ENCODE measurements around the gene ARG1.
"Not testable (repeated sequence)": the region's sequence is repeated elsewhere in the genome, so short reads cannot be mapped to it uniquely, and the experiment has no call there.

ARG1 gene

DNA sequence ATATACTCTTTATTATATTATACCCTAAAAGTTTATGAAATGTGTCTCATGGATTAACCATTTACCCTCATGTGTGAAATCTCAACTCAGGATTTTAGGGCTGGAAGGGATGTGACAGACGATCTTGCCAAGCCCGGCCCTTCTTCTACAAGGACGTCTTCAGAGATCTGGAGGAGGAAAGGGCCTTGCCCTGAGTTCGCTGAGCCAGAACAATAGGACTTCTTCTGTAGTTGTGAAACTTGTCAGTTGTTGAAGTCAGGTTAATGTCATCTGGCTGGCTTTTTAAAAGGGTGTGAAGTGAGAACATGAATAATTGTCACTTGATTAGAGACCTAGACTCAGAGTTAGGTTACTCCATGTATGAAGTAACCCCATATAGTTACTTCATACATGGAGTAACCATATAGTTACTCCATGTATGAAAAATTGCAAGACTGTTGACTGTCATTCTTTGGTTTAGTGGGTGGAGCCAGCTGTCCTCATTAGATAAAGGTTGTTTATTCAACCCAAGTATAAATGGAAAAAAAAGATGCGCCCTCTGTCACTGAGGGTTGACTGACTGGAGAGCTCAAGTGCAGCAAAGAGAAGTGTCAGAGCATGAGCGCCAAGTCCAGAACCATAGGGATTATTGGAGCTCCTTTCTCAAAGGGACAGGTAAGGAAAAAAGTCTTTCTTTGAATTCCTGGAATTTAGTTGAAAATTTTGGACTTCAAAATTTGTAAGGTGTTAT, at the start of gene ARG1:
Gene ARG1, plus strand, starts transcription at position 541 of the 730 bp plus-strand sequence. Its CDS starts 57 bp downstream, at position 598.
- DNase-seq (ENCODE audit: low read depth), result no peak

DNA sequence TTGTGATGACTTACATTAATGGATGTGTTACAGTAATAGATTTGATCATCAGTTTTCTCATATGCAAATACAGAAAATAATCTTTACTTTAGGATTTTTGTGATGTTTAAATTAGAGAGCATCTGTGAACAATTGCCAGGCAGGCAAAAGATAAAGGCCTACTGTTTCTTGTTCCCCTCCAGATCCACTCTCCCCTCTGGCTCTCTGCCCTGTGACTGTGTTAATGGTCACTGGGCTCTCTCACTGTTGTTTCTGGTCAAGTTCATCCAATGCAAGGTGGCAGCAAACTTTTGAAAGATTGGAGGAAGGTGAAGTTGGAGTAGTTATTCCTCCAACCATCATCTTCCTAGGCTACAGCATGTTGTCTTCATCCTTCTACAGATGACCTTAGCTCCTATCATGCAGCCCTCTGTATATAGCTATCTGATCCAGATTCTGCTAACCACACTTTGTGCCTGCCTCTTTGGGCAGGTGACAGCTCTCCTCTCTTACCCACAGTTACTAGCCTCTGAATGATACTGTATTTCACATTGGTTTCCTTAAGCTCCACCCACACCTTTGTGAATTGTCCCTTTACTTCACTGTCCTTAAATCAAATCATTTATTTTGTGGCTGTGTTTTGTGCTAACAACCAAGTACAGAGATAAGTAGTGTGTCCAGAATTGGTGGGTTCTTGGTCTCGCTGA, 48.9 kb upstream of the ARG1 start:
- DNase-seq (ENCODE audit: low read depth), result no peak

- DNase-seq (ENCODE audit: low read depth), result no peak
Observed at GRCh38 chr6:131524695-131525336, 48.2 kb upstream of the ARG1 start.

GRCh38 chr6:131530936-131531335, 42.1 kb upstream of the ARG1 start:
- DNase-seq (ENCODE audit: low read depth), result not testable (repeated sequence)

- DNase-seq (ENCODE audit: low read depth), result not testable (repeated sequence)
Observed at GRCh38 chr6:131531681-131532080, 41.3 kb upstream of the ARG1 start.

DNA sequence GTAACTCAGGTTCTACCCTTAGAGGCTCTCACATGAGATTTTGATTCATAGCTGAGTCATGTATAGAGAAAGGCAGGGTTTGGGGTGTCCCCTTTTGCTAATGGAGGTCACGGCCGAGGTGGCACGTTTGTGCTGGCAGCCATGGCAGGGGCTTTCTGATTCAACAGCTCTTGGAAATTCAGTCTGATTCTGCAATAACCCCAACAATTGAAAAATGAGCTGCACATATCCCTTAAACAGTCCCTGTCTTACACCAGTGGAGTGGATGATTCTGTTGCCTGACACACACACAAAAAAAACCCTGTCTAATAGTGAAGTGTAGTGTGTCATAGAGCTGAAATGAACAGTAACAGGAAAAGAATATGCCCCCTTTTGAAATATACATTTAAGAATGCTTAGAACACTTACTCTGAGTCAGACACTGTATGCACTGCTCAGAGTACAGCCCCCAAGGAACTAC, 40.4 kb upstream of the ARG1 start:
- peak; percentile 18 for DNase-seq (ENCODE audit: low read depth)

- not testable (repeated sequence) for DNase-seq (ENCODE audit: low read depth)
Observed at GRCh38 chr6:131538615-131539014, 34.4 kb upstream of the ARG1 start.

DNA sequence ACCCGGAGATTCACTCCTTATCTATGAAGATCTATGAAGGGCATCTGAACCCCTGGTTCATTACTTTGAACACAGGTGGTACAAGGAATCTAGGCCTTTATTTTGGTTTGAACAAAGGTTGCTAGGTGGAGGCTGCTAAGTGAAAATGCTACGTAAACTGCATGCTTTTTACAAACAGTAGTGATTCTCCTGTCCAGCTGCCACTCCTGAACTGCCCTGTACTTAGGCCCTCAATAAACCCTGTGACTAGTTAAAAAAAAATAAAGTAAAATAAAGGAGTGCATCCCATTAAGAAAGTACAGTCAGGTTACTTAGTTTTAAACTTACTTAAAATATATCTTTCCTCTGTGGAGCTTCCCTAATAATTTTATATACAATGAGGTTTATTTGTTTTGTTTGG, 27.7 kb upstream of the ARG1 start:
- DNase-seq (ENCODE audit: low read depth), result no peak

GRCh38 chr6:131547488-131547887, 25.5 kb upstream of the ARG1 start:
- no peak for DNase-seq (ENCODE audit: low read depth)

- no peak for DNase-seq (ENCODE audit: low read depth)
Observed at GRCh38 chr6:131548441-131548840, 24.6 kb upstream of the ARG1 start.

DNA sequence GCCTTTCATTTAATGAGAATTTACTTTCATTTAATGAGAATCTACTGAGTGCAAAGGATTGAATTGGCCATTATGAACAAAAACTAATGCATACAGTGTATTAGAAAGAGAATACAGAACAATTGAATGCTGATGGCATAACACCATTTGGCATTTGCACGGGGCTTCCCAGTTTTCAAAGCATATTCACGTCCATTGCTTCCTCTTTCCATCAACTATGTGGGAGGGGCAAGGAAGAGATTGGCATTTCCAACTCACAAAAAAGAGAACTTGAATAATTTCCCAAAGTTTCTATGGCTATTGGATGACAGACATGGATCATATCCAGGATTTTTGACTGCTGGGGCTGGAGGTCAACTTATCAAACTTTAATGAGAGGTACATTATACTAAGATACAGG, 23.2 kb upstream of the ARG1 start:
- DNase-seq (ENCODE audit: low read depth), result no peak

- DNase-seq (ENCODE audit: low read depth), result no peak
Observed at GRCh38 chr6:131551902-131552301, 21.1 kb upstream of the ARG1 start.

GRCh38 chr6:131552572-131552971, 20.5 kb upstream of the ARG1 start:
- DNase-seq (ENCODE audit: low read depth), result no peak

DNA sequence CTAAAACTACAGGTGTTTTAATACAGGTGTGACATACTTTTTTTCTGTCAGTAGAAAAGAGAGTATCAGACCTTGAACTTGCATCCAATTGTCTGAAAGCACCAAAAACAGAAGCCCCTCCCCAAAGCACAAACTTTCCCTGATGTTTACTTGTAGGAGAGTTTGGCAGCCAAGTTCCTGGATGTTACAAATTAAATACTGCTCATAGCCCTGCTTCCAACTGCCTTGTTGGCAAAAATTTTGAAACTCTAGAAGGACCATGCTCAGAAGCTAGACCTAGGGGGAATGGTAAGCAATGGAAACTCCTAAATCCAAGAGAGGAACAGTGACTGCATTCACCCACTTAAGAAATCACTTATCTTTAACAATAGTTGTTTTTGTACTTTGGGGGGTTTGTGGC, 17.0 kb upstream of the ARG1 start:
- no peak for DNase-seq (ENCODE audit: low read depth)

DNA sequence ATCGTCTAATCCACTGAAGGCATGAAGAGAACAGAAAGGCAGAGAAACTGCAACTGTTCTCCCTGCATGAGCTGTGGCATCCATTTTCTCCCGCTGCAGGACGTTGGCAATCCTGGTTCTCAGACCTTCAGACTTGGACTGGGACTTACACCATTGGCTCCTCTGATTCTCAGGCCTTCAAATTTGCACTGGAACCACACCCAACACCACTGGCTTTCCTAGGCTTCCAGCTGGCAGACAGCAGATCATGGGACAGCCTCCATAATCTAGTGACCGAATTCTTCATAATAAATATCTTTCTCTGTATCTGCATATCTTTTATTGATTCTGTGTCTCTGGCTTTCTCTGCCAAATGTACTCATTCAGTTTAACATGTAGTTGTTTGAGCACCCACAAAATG, 14.1 kb upstream of the ARG1 start:
- DNase-seq (ENCODE audit: low read depth), result no peak

DNA sequence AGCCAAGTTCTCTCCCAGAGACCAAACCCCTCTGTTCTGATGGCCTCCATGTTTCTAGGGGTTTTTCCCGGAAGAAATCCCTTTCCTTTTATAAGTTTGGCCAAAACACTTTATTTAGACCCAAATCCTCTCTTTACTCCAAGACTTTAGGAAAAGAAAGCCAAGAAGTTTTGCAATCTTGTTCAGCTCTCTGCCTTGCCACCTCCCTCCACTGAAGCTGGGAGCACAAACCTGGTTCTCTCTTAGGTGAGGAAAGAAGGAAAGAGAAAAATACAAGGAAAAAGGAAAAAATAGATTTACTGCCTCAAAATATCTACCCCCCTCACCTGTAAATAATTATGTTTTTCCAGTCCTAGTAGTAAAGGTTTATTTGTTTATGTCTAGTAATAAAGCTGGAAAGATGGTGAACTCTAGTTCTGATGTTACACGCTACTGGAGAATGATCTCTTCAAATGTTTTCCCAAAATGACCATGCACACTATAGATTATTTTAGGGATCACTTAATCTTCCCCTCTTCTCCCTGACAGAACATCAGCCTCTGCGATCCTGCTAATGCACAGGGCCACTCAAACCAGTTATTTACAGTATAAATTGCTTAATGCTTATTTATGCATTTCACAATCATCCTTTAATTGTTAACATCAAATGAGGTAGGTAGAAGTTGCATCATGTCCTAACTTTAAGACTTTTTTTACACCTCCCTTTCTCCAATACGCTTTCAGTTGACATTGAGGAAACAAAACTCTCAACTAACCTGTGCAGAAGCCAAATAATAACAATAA, 10.9 kb upstream of the ARG1 start:
- DNase-seq (ENCODE audit: low read depth), result no peak

- no peak for DNase-seq (ENCODE audit: low read depth)
Observed at GRCh38 chr6:131565056-131565455, 8.0 kb upstream of the ARG1 start.

- DNase-seq (ENCODE audit: low read depth), result no peak
Observed at GRCh38 chr6:131568726-131569125, 4.3 kb upstream of the ARG1 start.

GRCh38 chr6:131574133-131574532, 1.1 kb downstream of the ARG1 start:
- no peak for DNase-seq (ENCODE audit: low read depth)

DNA sequence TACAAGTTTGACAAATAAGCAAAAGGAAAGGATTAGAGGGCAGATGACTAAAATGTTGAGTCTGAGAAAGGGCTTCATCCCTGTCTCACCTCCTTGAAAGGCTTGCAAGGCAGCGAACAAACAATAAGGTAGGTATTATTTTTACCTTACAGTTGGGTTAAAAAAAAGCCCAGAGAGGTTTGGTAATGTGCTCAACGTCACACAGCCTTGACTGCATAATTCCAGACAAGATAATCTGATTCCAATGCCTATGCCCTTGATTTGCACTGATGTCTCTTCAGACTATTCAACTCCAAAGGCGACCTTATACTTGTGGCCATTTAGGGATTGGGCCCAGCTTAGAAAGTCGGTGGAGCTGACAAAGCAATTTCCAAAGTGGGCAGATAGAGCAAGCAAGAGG, 1.7 kb downstream of the ARG1 start:
- DNase-seq (ENCODE audit: low read depth), result no peak

DNA sequence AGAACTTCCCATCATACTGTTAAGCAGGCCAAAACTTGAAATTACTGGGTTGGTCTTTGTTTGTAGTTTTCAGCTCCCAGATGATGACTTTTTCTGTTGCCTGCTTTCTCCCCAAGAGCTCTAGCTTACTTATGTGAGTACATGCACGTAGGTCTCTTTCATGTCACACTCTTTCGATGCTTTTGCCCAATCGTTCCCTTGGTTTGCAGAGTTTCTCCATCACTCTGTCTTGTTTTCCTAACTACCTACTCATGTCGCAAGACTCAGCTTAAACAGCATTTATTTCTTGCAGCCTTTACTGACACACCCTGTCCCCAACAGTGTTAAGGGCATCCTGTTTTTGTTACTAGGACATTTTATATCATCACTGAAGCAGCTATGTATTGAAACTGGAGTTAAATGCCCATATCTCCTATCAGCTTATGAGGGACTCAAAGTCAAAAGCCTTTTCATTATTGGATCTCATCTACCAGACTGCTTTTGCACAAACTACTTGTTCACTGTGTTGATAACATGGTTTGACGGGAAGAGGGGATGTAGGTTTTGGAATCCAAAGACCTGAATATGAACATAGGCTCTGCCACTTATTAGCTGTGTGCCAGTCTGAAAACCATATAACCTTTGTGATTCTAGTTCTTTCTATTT, 2.9 kb downstream of the ARG1 start:
- no peak for DNase-seq (ENCODE audit: low read depth)

GRCh38 chr6:131581523-131581922, 8.5 kb downstream of the ARG1 start:
- DNase-seq (ENCODE audit: low read depth), result no peak

All from activated T-helper 9 cell treated with anti-CD3 and anti-CD28 coated beads, Interleukin-2, amount 50 U/mL, for 16 hours (primary cell).